ENCODE data around the gene CSNK2A2. TPM values are rescaled to one million over a fixed set of nuclear protein-coding genes. Genes with fewer than 3 reads are reported as not detected.

The CSNK2A2 gene

GRCh38 chr16:58110571-58111301, 87.2 kb downstream of the CSNK2A2 start:
- WGBS (ENCODE audit: extremely low coverage, insufficient coverage, low lambda C conversion rate): no CpG with 5 or more reads among the region's 12 CpGs
- peak; percentile 94 for DNase-seq
- no peaks in the 10 kb centered on the region for H3K79me2 ChIP-seq (ENCODE audit: control insufficient read depth, insufficient read depth, low read length)
- no peak overlapping the region for H4K5ac ChIP-seq (ENCODE audit: low read length)
- H3K4me3 ChIP-seq (ENCODE audit: low read length): no peak overlapping the region
- no peak overlapping the region for H3K4me2 ChIP-seq (ENCODE audit: low read length)
- no peak overlapping the region for H2BK15ac ChIP-seq (replicated peaks; ENCODE audit: low read depth)
- no peaks in the 10 kb centered on the region for H3K4me1 ChIP-seq (ENCODE audit: control insufficient read depth, low read depth, low read length)
- no peak overlapping the region for H3K4ac ChIP-seq (ENCODE audit: low read depth, low read length)
- H3K18ac ChIP-seq (ENCODE audit: low read length): no peak overlapping the region
- H2AK5ac ChIP-seq (ENCODE audit: low read length): no peak overlapping the region
- no peak overlapping the region for H3K56ac ChIP-seq (ENCODE audit: low read length)
- peaks cover 9% of the 10 kb centered on the region for H3K36me3 ChIP-seq (ENCODE audit: control insufficient read depth, insufficient read depth, low read length)
- no peaks in the 10 kb centered on the region for H3K79me1 ChIP-seq (ENCODE audit: low read length)
- H2BK120ac ChIP-seq (ENCODE audit: low read depth, low read length): no peak overlapping the region
- H4K8ac ChIP-seq (ENCODE audit: low read depth, low read length): no peak overlapping the region
- no peaks in the 10 kb centered on the region for H3K27me3 ChIP-seq (ENCODE audit: insufficient read depth, low read length, poor library complexity)
- H3K27ac ChIP-seq (ENCODE audit: low read depth, low read length): no peak overlapping the region
- no peak overlapping the region for H3K9ac ChIP-seq (ENCODE audit: low read length)
- no peak overlapping the region for H3K23ac ChIP-seq (ENCODE audit: low read length)
- no peak overlapping the region for H2BK5ac ChIP-seq (ENCODE audit: low read length)

- H2BK120ac ChIP-seq (ENCODE audit: low read depth, low read length): no peak overlapping the region
- no peak for DNase-seq
- H3K56ac ChIP-seq (ENCODE audit: low read length): no peak overlapping the region
- H3K36me3 ChIP-seq (ENCODE audit: control insufficient read depth, insufficient read depth, low read length): peaks cover 5% of the 10 kb centered on the region
- no peak overlapping the region for H3K18ac ChIP-seq (ENCODE audit: low read length)
- H3K79me2 ChIP-seq (ENCODE audit: control insufficient read depth, insufficient read depth, low read length): no peaks in the 10 kb centered on the region
- H4K8ac ChIP-seq (ENCODE audit: low read depth, low read length): no peak overlapping the region
- no peak overlapping the region for H3K4me2 ChIP-seq (ENCODE audit: low read length)
- no peak overlapping the region for H3K4ac ChIP-seq (ENCODE audit: low read depth, low read length)
- H3K79me1 ChIP-seq (ENCODE audit: low read length): no peaks in the 10 kb centered on the region
- H3K4me1 ChIP-seq (ENCODE audit: control insufficient read depth, low read depth, low read length): no peaks in the 10 kb centered on the region
- no CpG with 5 or more reads among the region's 2 CpGs for WGBS (ENCODE audit: extremely low coverage, insufficient coverage, low lambda C conversion rate)
- no peak overlapping the region for H2AK5ac ChIP-seq (ENCODE audit: low read length)
- H2BK15ac ChIP-seq (replicated peaks; ENCODE audit: low read depth): no peak overlapping the region
- no peak overlapping the region for H2BK5ac ChIP-seq (ENCODE audit: low read length)
- H3K27ac ChIP-seq (ENCODE audit: low read depth, low read length): no peak overlapping the region
- no peak overlapping the region for H3K23ac ChIP-seq (ENCODE audit: low read length)
- H3K27me3 ChIP-seq (ENCODE audit: insufficient read depth, low read length, poor library complexity): no peaks in the 10 kb centered on the region
- H3K9ac ChIP-seq (ENCODE audit: low read length): no peak overlapping the region
- H3K4me3 ChIP-seq (ENCODE audit: low read length): no peak overlapping the region
- H4K5ac ChIP-seq (ENCODE audit: low read length): no peak overlapping the region
Measured at GRCh38 chr16:58109881-58110280, 88.0 kb downstream of the CSNK2A2 start.

GRCh38 chr16:58109330-58109729, 88.6 kb downstream of the CSNK2A2 start:
- H3K23ac ChIP-seq (ENCODE audit: low read length): no peak overlapping the region
- no peak overlapping the region for H4K5ac ChIP-seq (ENCODE audit: low read length)
- H3K56ac ChIP-seq (ENCODE audit: low read length): no peak overlapping the region
- peaks cover 3% of the 10 kb centered on the region for H3K36me3 ChIP-seq (ENCODE audit: control insufficient read depth, insufficient read depth, low read length)
- H2BK120ac ChIP-seq (ENCODE audit: low read depth, low read length): no peak overlapping the region
- no peak overlapping the region for H3K9ac ChIP-seq (ENCODE audit: low read length)
- no peak overlapping the region for H3K4ac ChIP-seq (ENCODE audit: low read depth, low read length)
- H3K27ac ChIP-seq (ENCODE audit: low read depth, low read length): no peak overlapping the region
- H3K4me1 ChIP-seq (ENCODE audit: control insufficient read depth, low read depth, low read length): no peaks in the 10 kb centered on the region
- no peak overlapping the region for H2BK5ac ChIP-seq (ENCODE audit: low read length)
- no peak overlapping the region for H2AK5ac ChIP-seq (ENCODE audit: low read length)
- no peak overlapping the region for H2BK15ac ChIP-seq (replicated peaks; ENCODE audit: low read depth)
- no peaks in the 10 kb centered on the region for H3K27me3 ChIP-seq (ENCODE audit: insufficient read depth, low read length, poor library complexity)
- H4K8ac ChIP-seq (ENCODE audit: low read depth, low read length): no peak overlapping the region
- H3K4me3 ChIP-seq (ENCODE audit: low read length): no peak overlapping the region
- no peak for DNase-seq
- H3K79me1 ChIP-seq (ENCODE audit: low read length): no peaks in the 10 kb centered on the region
- WGBS (ENCODE audit: extremely low coverage, insufficient coverage, low lambda C conversion rate): no CpG with 5 or more reads among the region's 8 CpGs
- no peak overlapping the region for H3K18ac ChIP-seq (ENCODE audit: low read length)
- no peak overlapping the region for H3K4me2 ChIP-seq (ENCODE audit: low read length)
- H3K79me2 ChIP-seq (ENCODE audit: control insufficient read depth, insufficient read depth, low read length): no peaks in the 10 kb centered on the region

Small RNA genes within 50 kb of the gene (small RNA-seq; reads per million reads assigned to genes)
- gene RN7SL645P (ENCODE audit: insufficient read depth): not detected
